GM21717 (cell line): ENCODE measurements around the gene IGF1.
"Not testable (repeated sequence)": the region's sequence is repeated elsewhere in the genome, so short reads cannot be mapped to it uniquely, and the experiment has no call there.

Experiments
- ATAC-seq: cut with Tn5 transposase; IDR thresholded peaks from one replicate; pipeline ENCODE4 v1.9.1; 2021; ENCODE audit warnings: mild to moderate bottlenecking, moderate library complexity; ENCODE audit not compliant: unreplicated experiment

Gene IGF1

GRCh38 chr12:102396276-102396675 is 84.1 kb downstream of the IGF1 start:
- ATAC-seq = no peak

GRCh38 chr12:102394200-102394599 is 86.2 kb downstream of the IGF1 start:
- no peak for ATAC-seq

- ATAC-seq = no peak
Observed at GRCh38 chr12:102390068-102390467, 90.3 kb downstream of the IGF1 start.

GRCh38 chr12:102388469-102388868 is 91.9 kb downstream of the IGF1 start:
- no peak for ATAC-seq

GRCh38 chr12:102385343-102385742 is 95.0 kb downstream of the IGF1 start:
- ATAC-seq = no peak

GRCh38 chr12:102379346-102380162 is 100.8 kb downstream of the IGF1 start:
- no peak for ATAC-seq

- ATAC-seq = no peak
Observed at GRCh38 chr12:102376781-102377180, 103.6 kb downstream of the IGF1 start.

- ATAC-seq = no peak
Observed at GRCh38 chr12:102376181-102376747, 104.1 kb downstream of the IGF1 start.

- no peak for ATAC-seq
Observed at GRCh38 chr12:102374190-102374589, 106.2 kb downstream of the IGF1 start.

GRCh38 chr12:102372087-102372486 is 108.3 kb downstream of the IGF1 start:
- no peak for ATAC-seq

- no peak for ATAC-seq
Observed at GRCh38 chr12:102371165-102371564, 109.2 kb downstream of the IGF1 start.

GRCh38 chr12:102369876-102370275 is 110.5 kb downstream of the IGF1 start:
- ATAC-seq = no peak

- no peak for ATAC-seq
Observed at GRCh38 chr12:102365365-102365764, 115.0 kb downstream of the IGF1 start.

GRCh38 chr12:102364709-102365108 is 115.7 kb downstream of the IGF1 start:
- no peak for ATAC-seq

GRCh38 chr12:102356690-102357089 is 123.7 kb downstream of the IGF1 start:
- ATAC-seq = no peak

- not testable (repeated sequence) for ATAC-seq
Observed at GRCh38 chr12:102354281-102354680, 126.1 kb downstream of the IGF1 start.

GRCh38 chr12:102351322-102351721 is 129.0 kb downstream of the IGF1 start:
- no peak for ATAC-seq

- no peak for ATAC-seq
Observed at GRCh38 chr12:102350070-102350469, 130.3 kb downstream of the IGF1 start.

- ATAC-seq = no peak
Observed at GRCh38 chr12:102349079-102349478, 131.3 kb downstream of the IGF1 start.

- no peak for ATAC-seq
Observed at GRCh38 chr12:102347811-102348210, 132.6 kb downstream of the IGF1 start.
